22Rv1 (cell line): Measurements from ENCODE around the gene KIRREL3.
"Not testable (repeated sequence)": the region's sequence is repeated elsewhere in the genome, so short reads cannot be mapped to it uniquely, and the experiment has no call there.

Experiments used
- H3K27ac ChIP-seq: fragments of 450-650 bp; 2 replicates; pipeline ENCODE4 v1.5.1; 2017
- ZFX ChIP-seq: fragments of 450-650 bp; IDR thresholded peaks from 2 replicates; pipeline ENCODE4 v1.6.1; 2017; ENCODE audit warnings: antibody characterized with exemption, borderline replicate concordance
- TF ChIP-seq, protein P1 (sequence below): fragments of 450-650 bp; IDR thresholded peaks from 2 replicates; pipeline ENCODE4 v1.5.1; 2017; ENCODE audit warnings: mild to moderate bottlenecking

Gene KIRREL3

DNA sequence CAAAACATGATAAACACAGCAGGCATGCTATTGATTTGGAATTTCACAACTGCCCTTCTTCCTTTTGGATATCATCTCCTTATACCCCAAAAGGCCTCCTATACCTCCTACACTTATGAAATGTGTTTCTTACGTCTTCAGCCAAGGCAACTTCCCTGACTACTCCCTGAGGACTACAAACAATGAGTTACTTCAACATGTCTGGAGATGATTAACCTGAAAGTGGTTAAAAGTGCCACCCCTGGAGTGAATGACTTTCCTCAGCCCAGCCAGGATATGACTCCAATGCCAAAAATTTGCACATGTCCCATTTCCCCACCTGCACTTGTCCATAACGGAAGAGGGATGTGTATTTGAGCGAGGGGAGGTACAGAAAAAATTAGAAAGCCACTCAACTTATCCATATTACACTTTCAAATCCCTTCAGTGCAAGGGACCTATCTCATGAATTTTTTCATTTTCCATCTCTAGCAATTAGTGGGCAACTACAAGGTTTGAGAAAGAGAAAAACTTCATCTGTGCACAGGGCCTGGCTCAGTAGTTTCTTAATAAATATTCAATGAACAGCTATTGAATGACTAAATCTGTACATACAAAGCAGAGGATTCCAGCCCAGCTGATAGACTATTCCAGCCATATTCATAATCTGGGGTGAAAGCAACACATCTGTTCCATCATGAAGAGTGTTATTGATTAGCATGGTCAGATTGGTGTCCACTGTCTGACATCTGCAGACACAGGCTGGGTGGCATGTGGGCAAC is 36.8 kb downstream of the KIRREL3 start:
- no peak for TF ChIP-seq ZFX
- TF ChIP-seq, protein P1, sequence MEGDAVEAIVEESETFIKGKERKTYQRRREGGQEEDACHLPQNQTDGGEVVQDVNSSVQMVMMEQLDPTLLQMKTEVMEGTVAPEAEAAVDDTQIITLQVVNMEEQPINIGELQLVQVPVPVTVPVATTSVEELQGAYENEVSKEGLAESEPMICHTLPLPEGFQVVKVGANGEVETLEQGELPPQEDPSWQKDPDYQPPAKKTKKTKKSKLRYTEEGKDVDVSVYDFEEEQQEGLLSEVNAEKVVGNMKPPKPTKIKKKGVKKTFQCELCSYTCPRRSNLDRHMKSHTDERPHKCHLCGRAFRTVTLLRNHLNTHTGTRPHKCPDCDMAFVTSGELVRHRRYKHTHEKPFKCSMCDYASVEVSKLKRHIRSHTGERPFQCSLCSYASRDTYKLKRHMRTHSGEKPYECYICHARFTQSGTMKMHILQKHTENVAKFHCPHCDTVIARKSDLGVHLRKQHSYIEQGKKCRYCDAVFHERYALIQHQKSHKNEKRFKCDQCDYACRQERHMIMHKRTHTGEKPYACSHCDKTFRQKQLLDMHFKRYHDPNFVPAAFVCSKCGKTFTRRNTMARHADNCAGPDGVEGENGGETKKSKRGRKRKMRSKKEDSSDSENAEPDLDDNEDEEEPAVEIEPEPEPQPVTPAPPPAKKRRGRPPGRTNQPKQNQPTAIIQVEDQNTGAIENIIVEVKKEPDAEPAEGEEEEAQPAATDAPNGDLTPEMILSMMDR = no peak
- H3K27ac ChIP-seq = no peak overlapping the region

DNA sequence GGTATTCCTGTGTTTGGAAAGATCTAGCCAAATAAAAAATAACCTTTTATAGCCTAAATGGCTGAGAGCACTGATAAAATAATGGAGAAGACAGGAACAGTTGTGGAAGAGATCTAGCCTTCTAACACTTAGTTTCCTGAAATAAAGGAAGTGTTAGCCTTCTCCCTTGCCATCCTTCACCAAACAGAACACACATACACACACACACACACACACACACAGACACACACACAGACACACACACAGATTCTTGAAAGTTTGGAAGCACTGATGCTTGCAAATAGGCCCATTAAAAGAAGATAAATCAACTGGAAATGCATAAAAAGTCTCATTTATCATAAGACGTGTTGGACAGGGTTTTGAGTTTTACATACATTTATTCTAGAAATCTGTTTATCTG is 37.5 kb downstream of the KIRREL3 start:
- TF ChIP-seq, protein P1 = no peak
- TF ChIP-seq ZFX = no peak
- no peak overlapping the region for H3K27ac ChIP-seq

DNA sequence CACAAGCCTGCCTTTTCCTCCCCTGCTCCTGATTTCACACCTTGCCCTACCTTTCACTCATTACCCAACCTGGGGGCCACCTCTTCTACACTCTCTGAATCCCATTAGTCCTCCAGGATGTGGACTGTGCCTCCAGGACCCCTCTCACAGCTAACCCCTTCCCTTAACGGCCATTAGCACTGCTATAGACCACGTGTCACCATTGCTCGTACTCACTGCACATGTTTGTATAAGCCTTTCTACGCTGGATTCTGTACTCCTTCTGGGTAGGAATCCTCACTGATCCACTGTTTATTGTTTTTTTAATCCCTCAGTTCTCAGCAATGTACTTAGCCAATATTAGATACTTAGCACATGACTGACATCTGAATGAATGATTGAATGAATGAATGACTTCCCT is 40.9 kb downstream of the KIRREL3 start:
- H3K27ac ChIP-seq = no peak overlapping the region
- TF ChIP-seq, protein P1 = no peak
- no peak for TF ChIP-seq ZFX

DNA sequence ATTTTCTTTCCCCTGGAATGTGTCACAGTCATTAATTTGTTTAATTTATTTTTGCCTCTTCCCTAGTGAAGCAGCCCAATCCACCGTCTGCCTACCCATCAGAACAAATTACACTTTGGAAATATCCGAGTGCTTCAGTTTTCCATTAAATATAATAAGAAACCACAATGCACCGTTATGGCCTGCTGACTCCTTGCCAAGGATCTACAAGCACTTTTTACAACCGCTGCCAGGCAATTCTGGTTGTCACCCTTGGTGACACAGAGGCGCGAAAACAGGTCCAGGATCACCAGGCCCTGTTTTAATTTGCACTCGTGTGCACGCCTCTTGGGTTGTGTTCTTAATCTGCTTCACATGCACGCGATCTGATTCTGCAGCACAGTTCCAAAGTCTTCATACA is 43.9 kb downstream of the KIRREL3 start:
- TF ChIP-seq, protein P1 = no peak
- no peak for TF ChIP-seq ZFX
- H3K27ac ChIP-seq = no peak overlapping the region

DNA sequence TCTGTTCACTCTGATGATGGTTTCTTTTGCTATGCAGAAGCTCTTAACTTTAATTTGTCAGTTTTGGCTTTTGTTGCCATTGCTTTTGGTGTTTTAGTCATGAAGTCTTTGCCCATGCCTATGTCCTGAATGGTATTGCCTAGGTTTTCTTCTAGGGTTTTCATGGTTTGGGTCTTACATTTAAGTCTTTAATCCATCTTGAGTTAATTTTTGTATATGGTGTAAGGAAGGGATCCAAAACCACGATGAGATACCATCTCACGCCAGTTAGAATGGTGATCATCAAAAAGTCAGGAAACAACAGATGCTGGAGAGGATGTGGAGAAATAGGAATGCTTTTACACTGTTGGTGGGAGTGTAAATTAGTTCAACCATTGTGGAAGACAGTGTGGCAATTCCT is 48.0 kb downstream of the KIRREL3 start:
- not testable (repeated sequence) for H3K27ac ChIP-seq

DNA sequence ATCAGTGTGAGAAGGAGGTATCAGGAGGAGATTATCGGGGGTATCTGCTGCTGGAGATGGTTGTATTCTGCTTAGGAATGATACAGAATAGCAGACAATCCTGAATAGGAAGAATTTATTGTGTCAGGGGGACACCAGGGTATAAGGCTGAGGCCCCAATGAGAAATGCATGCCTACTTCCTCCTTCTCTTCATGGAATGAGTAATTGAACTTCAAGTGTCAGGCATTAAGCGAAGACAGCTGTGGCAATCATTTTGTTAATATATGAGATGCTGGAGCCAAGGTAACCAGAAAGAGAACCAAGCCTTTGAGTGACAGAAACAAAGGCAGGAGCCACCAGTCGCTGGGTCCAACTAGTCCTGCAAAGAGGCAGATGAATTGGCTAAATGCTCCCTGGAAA is 49.1 kb downstream of the KIRREL3 start:
- TF ChIP-seq, protein P1 = no peak
- no peak for TF ChIP-seq ZFX
- no peak overlapping the region for H3K27ac ChIP-seq

DNA sequence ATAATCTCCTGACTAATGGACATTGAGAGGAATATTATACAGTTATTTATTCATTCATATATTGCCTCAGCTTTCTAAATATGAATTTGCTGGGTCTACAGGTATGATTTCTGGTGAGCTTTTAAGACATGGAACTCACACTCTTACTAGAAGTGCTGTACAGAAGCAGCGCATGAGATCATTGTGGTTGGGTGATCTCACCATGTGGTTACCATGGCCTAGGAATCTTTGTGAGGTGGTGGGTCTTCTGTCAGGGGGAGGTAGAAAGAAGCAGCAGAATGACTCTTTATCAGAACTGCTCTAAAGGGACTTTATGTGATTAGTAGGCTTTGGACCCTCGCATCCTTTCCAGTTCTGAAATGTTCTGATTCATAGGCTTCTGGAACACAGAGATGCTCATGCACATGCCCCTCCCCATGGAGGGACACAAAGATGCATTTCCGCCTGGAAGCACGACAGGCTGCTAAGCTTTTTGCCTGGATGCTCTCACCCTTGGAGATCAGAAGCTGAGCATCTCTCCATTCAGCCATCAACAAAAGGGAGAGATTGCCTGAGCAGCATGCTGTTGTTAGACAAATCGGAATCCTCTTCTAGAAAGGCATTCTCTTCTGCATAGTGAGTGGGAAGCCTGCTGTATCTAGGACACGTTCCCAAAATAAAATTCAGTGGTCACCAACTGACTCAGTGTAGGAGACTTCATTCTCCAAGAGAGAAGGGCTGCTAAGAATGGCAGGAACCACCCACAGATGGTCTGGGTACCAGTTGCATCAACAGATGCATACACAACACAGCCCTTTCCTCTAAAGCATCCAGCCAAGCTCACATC is 51.3 kb downstream of the KIRREL3 start:
- H3K27ac ChIP-seq = no peak overlapping the region
- TF ChIP-seq ZFX = no peak
- TF ChIP-seq, protein P1 = no peak
